ENCODE data around the gene SEPTIN7.

GRCh38 chr7:35848725-35849124, 47.9 kb downstream of the SEPTIN7 start:
- no peak for TF ChIP-seq CTCF (IDR thresholded peaks at IDR 0.05)
- TF ChIP-seq POLR2AphosphoS5 (IDR thresholded peaks at IDR 0.05), result no peak
- no peak for TF ChIP-seq POLR2A (IDR thresholded peaks at IDR 0.05)
